Immature natural killer cell (primary cell): Measurements from ENCODE around the gene CINP. TPM values are rescaled to one million over a fixed set of nuclear protein-coding genes. Genes with fewer than 3 reads are reported as not detected.
A peak's percentile ranks its signal among the peaks of the same experiment; 100 is the strongest.

Experiments
- DNase-seq, 3 donors: peaks; one replicate each; pipeline ENCODE4 v3.0.0; 2022; ENCODE audit warnings: mixed read lengths in 1 of 3
- H3K27ac Mint-ChIP-seq, 6 donors: one replicate each; pipeline ENCODE4 v1.8.0; 2020; ENCODE audit warnings: mixed read lengths in 6 of 6, mild to moderate bottlenecking in 5 of 6, inconsistent platforms in 4 of 6, moderate library complexity in 3 of 6
- H3K27me3 Mint-ChIP-seq, 3 donors: one replicate each; pipeline ENCODE4 v1.8.0; 2020 to 2021; ENCODE audit warnings: low read depth in 3 of 3, mild to moderate bottlenecking in 3 of 3, mixed read lengths in 3 of 3, moderate library complexity in 3 of 3, inconsistent platforms in 1 of 3
- H3K36me3 Mint-ChIP-seq, 3 donors: one replicate each; pipeline ENCODE4 v1.8.0; 2020; ENCODE audit warnings: mixed read lengths in 3 of 3, inconsistent platforms in 2 of 3, mild to moderate bottlenecking in 2 of 3
- H3K4me1 Mint-ChIP-seq, 2 donors: one replicate each; pipeline ENCODE4 v1.8.0; 2020; ENCODE audit warnings: inconsistent platforms in 2 of 2, mild to moderate bottlenecking in 2 of 2, mixed read lengths in 2 of 2, moderate library complexity in 1 of 2
- H3K4me3 Mint-ChIP-seq, 5 donors: one replicate each; pipeline ENCODE4 v1.8.0; 2020; ENCODE audit warnings: mild to moderate bottlenecking in 5 of 5, mixed read lengths in 5 of 5, inconsistent platforms in 3 of 5, moderate library complexity in 3 of 5
- H3K9me3 Mint-ChIP-seq, 6 donors: one replicate each; pipeline ENCODE4 v1.8.0; 2020; ENCODE audit warnings: mild to moderate bottlenecking in 6 of 6, mixed read lengths in 6 of 6, inconsistent platforms in 4 of 6, moderate library complexity in 3 of 6
- polyA plus RNA-seq, 3 donors: library from polyadenylated mRNA; unstranded; fragments of 300-500 nt; fragmentation: Illumina TruSeq; gene quantifications; one replicate each; pipeline ENCODE4 v1.2.3, GENCODE V29; 2021

Gene CINP
- polyA plus RNA-seq: 10 to 100 TPM; 33.2 to 49.5 (median 48.3) TPM

- peak within 1 kb of the TSS in 5 of 6 donors; percentile 94 to 97 (median 95) for H3K27ac Mint-ChIP-seq
- peak; percentile 93 to 94 (median 93) for DNase-seq
- H3K36me3 Mint-ChIP-seq: peaks cover 0 to 5% (median 0%) of the 10 kb centered on the region in 3 donors
- H3K4me3 Mint-ChIP-seq: peak within 1 kb of the TSS in 4 of 5 donors; percentile 90 to 97 (median 94)
- no peaks in the 10 kb centered on the region for H3K9me3 Mint-ChIP-seq
- H3K4me1 Mint-ChIP-seq: peaks cover 22 to 33% of the 10 kb centered on the region in 2 donors
- peaks cover 0 to 8% (median 2%) of the 10 kb centered on the region in 3 donors for H3K27me3 Mint-ChIP-seq
Measured at GRCh38 chr14:102362545-102363181, at the start of gene CINP, which contains the start of gene TECPR2. Gene CINP, minus strand, starts transcription at chr14:102362890. Its CDS starts 39 bp downstream, at chr14:102362851. Gene TECPR2, plus strand, starts transcription at chr14:102362941. Its CDS starts 13,781 bp downstream, at chr14:102376722.

GRCh38 chr14:102408724-102409123, 46.0 kb upstream of the CINP start:
- H3K4me1 Mint-ChIP-seq: peaks cover 2 to 8% of the 10 kb centered on the region in 2 donors
- H3K27ac Mint-ChIP-seq: peak overlapping the region in 4 of 6 donors; percentile 30 to 71 (median 60)
- H3K4me3 Mint-ChIP-seq: no peak overlapping the region
- peaks cover 0 to under 1% (median 0%) of the 10 kb centered on the region in 6 donors for H3K9me3 Mint-ChIP-seq
- H3K27me3 Mint-ChIP-seq: no peaks in the 10 kb centered on the region
- no peak for DNase-seq
- peaks cover 12 to 28% (median 18%) of the 10 kb centered on the region in 3 donors for H3K36me3 Mint-ChIP-seq

DNA sequence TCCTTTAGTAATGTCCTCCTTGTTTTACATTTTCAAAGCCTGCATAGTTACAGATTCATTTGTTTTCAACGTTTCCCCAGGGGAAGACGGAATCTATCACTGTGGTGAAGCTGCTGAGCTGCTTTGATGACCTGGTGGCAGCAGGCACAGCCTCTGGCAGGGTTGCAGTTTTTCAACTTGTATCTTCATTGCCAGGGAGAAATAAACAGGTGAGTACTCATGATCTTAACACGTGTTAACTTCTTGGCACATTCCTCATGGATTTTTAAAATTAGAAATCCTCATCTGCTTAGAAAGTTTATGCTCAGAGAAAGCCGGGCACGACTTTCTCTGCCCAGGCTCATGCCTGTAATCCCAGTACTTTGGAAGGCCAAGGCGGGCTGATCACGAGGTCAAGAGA, 44.6 kb upstream of the CINP start:
- Mint-ChIP-seq H3K4me1 (peaks cover 2 to 8% of the 10 kb centered on the region in 2 donors), H3K27me3 (peaks cover 0 to 5% (median 0%) of the 10 kb centered on the region in 3 donors), H3K9me3 (peaks cover 7 to 15% (median 13%) of the 10 kb centered on the region in 6 donors), H3K4me3 (no peak overlapping the region), H3K27ac (peak overlapping the region in 1 of 6 donors; percentile 28), H3K36me3 (peaks cover 24 to 39% (median 30%) of the 10 kb centered on the region in 3 donors)
- DNase-seq: no peak

- Mint-ChIP-seq H3K27ac (no peak overlapping the region), H3K4me3 (no peak overlapping the region), H3K27me3 (peaks cover 0 to 6% (median 0%) of the 10 kb centered on the region in 3 donors), H3K4me1 (no peaks in the 10 kb centered on the region), H3K9me3 (peaks cover 13 to 42% (median 31%) of the 10 kb centered on the region in 6 donors), H3K36me3 (peaks cover 25 to 40% (median 39%) of the 10 kb centered on the region in 3 donors)
- DNase-seq: no peak
Measured at GRCh38 chr14:102403028-102403427, 40.3 kb upstream of the CINP start.

DNA sequence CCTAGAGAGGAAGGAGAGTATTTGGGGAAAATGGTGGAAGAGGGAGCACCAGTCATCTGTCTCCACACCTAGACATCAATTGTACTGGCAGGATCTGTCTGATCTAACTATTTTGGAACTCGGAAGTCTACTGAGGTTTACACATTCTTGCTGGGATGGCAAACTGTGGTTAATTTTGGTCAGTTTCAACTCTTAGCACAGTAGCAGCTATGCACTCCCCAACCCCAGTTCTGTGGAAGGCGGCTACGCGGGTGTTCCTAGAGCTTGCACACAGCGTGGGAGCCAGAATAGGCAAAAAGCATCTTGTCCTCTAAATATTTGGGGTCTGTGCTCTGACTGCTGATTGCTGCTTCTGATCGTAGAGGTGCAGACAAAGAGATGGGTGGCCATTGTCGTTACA, 33.8 kb upstream of the CINP start:
- peaks cover 12 to 36% (median 30%) of the 10 kb centered on the region in 3 donors for H3K36me3 Mint-ChIP-seq
- peaks cover 4 to 6% of the 10 kb centered on the region in 2 donors for H3K4me1 Mint-ChIP-seq
- DNase-seq: no peak
- H3K9me3 Mint-ChIP-seq: peaks cover 5 to 30% (median 16%) of the 10 kb centered on the region in 6 donors
- no peak overlapping the region for H3K27ac Mint-ChIP-seq
- peak overlapping the region in 1 of 5 donors; percentile 1 for H3K4me3 Mint-ChIP-seq
- peaks cover 0 to 5% (median 4%) of the 10 kb centered on the region in 3 donors for H3K27me3 Mint-ChIP-seq

DNA sequence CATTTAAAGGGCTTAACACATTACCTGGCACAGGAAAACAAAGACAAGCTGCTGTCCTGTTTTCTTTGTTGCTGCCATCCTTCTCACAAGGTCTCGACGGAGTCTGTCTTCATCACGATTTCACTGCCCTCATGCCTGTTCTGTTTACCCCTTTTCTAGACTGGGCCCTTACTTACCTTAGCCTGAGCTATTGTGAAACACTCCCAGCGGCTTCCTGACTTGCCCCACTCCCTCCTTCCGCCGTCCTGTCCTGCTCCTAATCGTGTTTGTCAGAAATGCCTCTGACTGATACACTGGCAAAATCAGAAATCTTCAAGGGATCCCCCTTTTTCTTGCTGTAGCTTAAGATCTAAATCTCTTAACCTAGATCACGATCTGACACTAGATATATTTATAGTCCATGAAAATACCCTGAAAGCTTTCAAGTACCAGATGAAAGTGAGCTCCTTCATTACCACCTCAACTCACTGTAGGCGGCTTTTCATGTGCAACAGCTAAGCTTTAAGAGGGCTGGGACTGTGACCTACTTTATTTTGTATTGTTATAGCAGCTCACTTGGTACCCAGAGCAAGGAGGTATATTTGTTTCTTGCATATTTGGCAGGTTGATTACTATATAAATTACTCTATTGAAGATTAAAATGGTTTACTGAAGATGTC, 32.2 kb upstream of the CINP start:
- Mint-ChIP-seq H3K27ac (no peak overlapping the region), H3K4me3 (peak overlapping the region in 1 of 5 donors; percentile 27), H3K27me3 (peaks cover 0 to 4% (median 3%) of the 10 kb centered on the region in 3 donors), H3K4me1 (peaks cover 4 to 6% of the 10 kb centered on the region in 2 donors), H3K9me3 (peaks cover 5 to 29% (median 15%) of the 10 kb centered on the region in 6 donors), H3K36me3 (peaks cover 12 to 32% (median 30%) of the 10 kb centered on the region in 3 donors)
- no peak for DNase-seq

- H3K36me3 Mint-ChIP-seq: peaks cover 4 to 20% (median 20%) of the 10 kb centered on the region in 3 donors
- peaks cover 4 to 6% of the 10 kb centered on the region in 2 donors for H3K4me1 Mint-ChIP-seq
- DNase-seq: no peak
- H3K27ac Mint-ChIP-seq: no peak overlapping the region
- peaks cover 0 to 8% (median 2%) of the 10 kb centered on the region in 6 donors for H3K9me3 Mint-ChIP-seq
- H3K4me3 Mint-ChIP-seq: no peak overlapping the region
- peaks cover 0 to 5% (median 3%) of the 10 kb centered on the region in 3 donors for H3K27me3 Mint-ChIP-seq
Measured at GRCh38 chr14:102392506-102392905, 29.8 kb upstream of the CINP start.

- no peak overlapping the region for H3K4me3 Mint-ChIP-seq
- DNase-seq: no peak
- H3K36me3 Mint-ChIP-seq: peaks cover 4 to 15% (median 11%) of the 10 kb centered on the region in 3 donors
- peaks cover 0 to 4% of the 10 kb centered on the region in 2 donors for H3K4me1 Mint-ChIP-seq
- no peak overlapping the region for H3K27ac Mint-ChIP-seq
- H3K27me3 Mint-ChIP-seq: peaks cover 0 to 3% (median 1%) of the 10 kb centered on the region in 3 donors
- no peaks in the 10 kb centered on the region for H3K9me3 Mint-ChIP-seq
Measured at GRCh38 chr14:102390064-102390855, 27.6 kb upstream of the CINP start.

GRCh38 chr14:102389246-102389645, 26.6 kb upstream of the CINP start:
- Mint-ChIP-seq H3K27ac (no peak overlapping the region), H3K27me3 (peaks cover 0 to 3% (median 1%) of the 10 kb centered on the region in 3 donors), H3K4me3 (no peak overlapping the region), H3K4me1 (no peaks in the 10 kb centered on the region), H3K36me3 (peaks cover 4 to 11% (median 10%) of the 10 kb centered on the region in 3 donors), H3K9me3 (no peaks in the 10 kb centered on the region)
- no peak for DNase-seq

DNA sequence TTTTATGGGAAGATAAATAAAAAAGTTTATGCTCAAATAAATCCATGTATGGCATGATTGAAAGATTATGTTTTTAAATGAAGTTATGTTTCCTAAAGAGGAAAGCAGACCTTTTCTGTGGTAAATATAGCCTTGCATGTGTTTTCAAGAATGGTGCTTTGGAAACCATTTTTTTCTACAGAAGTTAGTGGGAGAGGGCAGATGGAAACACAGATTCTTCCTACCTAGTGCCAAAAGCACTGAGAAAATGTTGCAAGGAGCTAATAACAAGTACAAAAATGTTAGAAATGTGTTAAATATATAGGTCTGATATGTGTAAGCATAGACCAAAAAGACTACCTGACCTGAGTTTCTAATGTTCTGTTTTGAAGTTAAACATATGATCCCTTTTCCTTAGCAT, 24.4 kb upstream of the CINP start:
- H3K27ac Mint-ChIP-seq: no peak overlapping the region
- peaks cover 0 to 3% (median 1%) of the 10 kb centered on the region in 3 donors for H3K27me3 Mint-ChIP-seq
- H3K9me3 Mint-ChIP-seq: no peaks in the 10 kb centered on the region
- H3K36me3 Mint-ChIP-seq: peaks cover 4 to 14% (median 6%) of the 10 kb centered on the region in 3 donors
- H3K4me3 Mint-ChIP-seq: no peak overlapping the region
- DNase-seq: no peak
- H3K4me1 Mint-ChIP-seq: no peaks in the 10 kb centered on the region

DNA sequence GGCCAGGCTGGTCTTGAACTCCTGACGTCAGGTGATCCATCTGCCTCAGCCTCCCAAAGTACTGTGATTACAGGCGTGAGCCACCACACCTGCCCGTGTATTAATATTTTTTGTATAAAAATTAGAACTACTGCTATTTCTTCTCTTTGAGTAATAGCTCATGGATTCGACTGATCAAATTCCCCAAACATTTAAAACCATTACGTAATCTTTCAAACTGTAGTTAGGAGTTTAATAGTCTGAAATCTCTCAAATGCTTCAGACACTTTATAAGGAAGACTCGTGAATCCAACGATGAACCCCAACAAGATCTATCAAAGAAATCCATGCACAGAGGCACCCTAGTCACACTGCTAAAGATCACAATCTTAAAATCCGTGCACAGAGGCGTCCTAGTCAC, 16.1 kb upstream of the CINP start:
- DNase-seq: no peak
- no peaks in the 10 kb centered on the region for H3K4me1 Mint-ChIP-seq
- no peak overlapping the region for H3K27ac Mint-ChIP-seq

DNA sequence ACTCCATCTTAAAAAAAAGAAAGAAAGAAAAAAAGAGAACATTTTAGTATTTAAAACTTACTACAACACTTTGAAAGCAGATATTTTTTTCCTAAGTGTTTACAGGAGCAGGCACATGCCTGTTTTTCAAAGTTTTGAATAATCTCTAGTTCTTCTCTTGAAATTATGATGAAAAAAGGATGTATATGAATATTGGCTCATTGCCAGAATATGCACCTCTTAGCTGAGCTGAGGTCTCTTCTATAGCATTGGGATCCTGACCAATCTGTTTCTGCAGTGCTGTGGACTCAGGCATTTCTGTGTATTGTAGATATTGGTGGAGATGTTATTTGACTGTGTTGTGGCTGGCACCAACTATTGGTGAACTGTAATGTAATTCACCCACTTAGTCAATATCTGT, 15.0 kb upstream of the CINP start:
- Mint-ChIP-seq H3K4me1 (no peaks in the 10 kb centered on the region), H3K4me3 (no peak overlapping the region)

More for the DNA sequence above, 16.1 kb upstream of the CINP start:
- peaks cover 0 to 1% (median 0%) of the 10 kb centered on the region in 3 donors for H3K27me3 Mint-ChIP-seq
- no peaks in the 10 kb centered on the region for H3K9me3 Mint-ChIP-seq
- H3K36me3 Mint-ChIP-seq: peaks cover 3 to 11% (median 10%) of the 10 kb centered on the region in 3 donors
- H3K4me3 Mint-ChIP-seq: no peak overlapping the region

GRCh38 chr14:102375119-102375518, 12.4 kb upstream of the CINP start:
- no peak for DNase-seq
- Mint-ChIP-seq H3K36me3 (peaks cover 0 to 11% (median 3%) of the 10 kb centered on the region in 3 donors), H3K27ac (peak overlapping the region in 1 of 6 donors; percentile 30), H3K4me1 (peaks cover 6 to 9% of the 10 kb centered on the region in 2 donors), H3K4me3 (no peak overlapping the region), H3K9me3 (no peaks in the 10 kb centered on the region), H3K27me3 (peaks cover 0 to 3% (median 0%) of the 10 kb centered on the region in 3 donors)

More for the DNA sequence above, 15.0 kb upstream of the CINP start:
- no peak for DNase-seq
- Mint-ChIP-seq H3K27ac (no peak overlapping the region), H3K36me3 (peaks cover 3 to 11% (median 6%) of the 10 kb centered on the region in 3 donors), H3K9me3 (no peaks in the 10 kb centered on the region), H3K27me3 (peaks cover 0 to 1% (median 0%) of the 10 kb centered on the region in 3 donors)
